Activated naive CD8-positive, alpha-beta T cell treated with anti-CD3 and anti-CD28 coated beads, Interleukin-2, amount 50 U/mL, for 16 hours (primary cell): ENCODE results near the gene FUT3.
"Not testable (repeated sequence)": the region's sequence is repeated elsewhere in the genome, so short reads cannot be mapped to it uniquely, and the experiment has no call there.

Experiments used
- DNase-seq: peaks from one replicate; pipeline ENCODE4 v3.0.0-alpha.2; 2020; ENCODE audit warnings: low read depth, low spot score

Gene FUT3

GRCh38 chr19:5851302-5851701 is at the start of gene FUT3:
FUT3 (minus strand) TSS chr19:5851449.
- no peak for DNase-seq

- DNase-seq, result no peak
These were observed 49.7 kb upstream of the FUT3 start for GRCh38 chr19:5900976-5901375.

DNA sequence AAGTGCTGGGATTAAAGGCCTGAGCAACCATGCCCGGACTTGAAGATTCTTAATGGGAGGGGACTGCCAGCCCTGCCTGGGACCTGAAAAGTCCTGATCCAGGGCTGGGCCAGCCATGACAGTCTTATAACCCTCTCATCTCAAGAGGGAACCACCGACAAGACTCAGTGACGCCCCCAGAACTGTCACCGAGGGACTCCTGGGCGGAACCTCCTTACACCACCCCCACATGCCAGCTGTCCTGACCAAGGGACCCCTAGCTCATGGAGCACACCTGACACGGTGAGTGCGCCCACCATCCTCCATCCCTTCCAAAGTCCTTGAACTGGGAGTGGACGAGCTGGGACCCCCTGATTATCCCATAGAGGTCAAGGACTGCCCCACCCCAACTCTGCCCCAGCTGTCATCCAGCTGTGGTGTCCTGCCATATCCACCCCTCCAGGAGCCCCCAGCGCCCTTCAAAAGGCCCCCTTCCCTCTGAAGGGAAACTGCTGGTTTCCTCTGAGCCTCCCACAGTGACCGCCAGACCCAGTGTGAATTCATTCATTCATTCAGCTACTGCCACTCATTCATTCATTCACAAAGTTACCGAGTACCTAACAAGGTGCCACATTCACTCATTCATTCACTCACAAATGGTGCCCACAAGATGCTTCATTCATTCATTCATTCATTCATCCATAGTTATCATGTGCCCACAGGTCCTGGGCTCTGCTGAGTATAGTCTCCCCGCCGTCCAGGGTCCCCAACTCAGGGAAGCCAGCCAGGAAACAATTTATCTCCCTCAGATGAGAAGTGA is 48.7 kb upstream of the FUT3 start:
- no peak for DNase-seq

DNA sequence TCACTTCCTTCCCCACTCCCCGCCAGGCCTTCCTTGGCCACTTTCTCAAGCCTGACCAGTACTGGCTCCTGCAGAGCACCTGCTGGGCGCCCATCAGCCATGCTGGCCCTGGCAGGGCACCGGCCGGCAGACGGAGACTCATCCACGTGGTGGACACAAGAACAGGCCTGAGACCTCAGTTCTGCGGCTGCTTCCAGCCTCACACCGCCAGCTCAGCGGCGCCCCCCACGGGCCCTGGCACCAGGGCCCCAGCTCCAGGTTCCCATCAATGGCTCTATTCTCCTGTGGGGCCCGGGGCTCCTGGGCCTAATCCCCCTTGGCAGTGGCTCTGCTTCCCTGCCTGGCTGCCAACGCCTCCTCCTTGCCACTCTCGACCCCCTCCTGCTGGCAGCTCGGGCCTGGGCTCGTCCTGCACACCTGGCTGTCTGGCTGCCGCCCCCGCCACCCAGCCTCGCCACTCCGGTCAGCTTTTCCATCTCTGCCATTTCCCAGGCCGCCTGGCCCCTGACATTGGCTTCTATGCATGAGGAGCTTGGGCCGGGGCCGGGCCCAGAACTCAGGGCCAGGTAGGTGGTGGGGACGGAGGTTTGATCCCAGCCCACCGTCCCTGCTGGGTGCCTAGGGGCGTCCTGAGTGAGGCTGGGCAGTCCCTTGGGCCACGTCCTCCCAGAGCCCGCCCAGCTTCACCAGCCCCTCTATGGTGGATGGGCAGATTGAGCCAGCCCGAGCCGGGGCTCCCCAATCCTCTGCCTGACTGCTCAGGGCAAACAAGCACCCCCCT is 46.1 kb upstream of the FUT3 start:
- no peak for DNase-seq

DNA sequence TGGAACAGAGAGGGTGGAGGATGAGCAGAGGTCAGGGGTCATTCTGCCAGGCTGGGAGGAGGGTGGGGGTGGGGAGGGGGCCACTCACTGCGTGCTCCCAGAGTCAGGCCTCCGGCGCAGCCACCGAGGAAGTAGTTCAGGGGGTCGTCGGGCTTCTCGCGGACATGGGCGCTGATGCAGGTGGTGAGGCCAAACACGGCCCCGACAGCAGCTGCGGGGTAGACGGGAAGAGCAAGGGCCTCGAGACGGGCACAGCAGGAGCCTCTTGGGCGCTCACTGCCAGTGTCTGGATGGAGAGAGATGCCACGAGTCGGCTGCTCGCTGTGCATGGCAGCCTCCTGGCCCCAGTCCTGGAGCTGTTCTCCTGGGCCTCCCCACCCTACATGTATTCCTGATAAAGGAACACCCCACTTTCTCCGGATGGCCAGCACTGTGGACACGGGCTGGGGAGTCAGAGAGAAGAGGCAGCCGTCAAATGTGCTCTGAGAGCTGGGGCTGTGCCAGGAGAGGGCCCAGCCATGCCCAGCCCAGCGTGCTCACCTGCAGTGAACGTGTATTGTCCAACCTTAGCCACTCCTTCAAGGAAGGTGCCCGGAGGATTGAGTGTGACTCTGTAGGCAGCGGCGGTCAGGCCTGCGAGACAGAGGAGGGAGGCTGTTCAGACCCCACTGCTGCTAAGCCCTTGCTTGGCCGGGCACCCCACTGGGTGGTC is 45.3 kb upstream of the FUT3 start:
- DNase-seq, result no peak

DNA sequence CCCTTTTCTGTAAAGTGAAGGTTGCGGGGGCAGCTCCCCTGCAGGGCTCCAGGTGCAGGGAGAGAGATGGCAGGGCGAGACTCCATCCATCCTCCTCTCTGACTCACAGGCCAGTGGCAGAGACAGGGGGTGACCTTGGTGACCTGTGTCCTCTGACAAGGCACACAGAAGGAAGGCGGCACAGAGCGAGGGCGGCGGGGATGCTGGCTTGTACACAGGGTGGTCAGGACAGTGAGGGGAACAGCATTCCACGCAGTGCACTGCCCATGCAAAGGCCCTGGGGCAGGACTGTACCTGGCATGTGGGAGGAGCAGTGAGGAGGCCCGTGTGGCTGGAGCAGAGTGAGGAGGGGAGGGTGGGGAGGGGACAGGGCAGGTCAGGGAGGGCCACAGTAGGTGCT is 44.6 kb upstream of the FUT3 start:
- DNase-seq, result no peak

DNA sequence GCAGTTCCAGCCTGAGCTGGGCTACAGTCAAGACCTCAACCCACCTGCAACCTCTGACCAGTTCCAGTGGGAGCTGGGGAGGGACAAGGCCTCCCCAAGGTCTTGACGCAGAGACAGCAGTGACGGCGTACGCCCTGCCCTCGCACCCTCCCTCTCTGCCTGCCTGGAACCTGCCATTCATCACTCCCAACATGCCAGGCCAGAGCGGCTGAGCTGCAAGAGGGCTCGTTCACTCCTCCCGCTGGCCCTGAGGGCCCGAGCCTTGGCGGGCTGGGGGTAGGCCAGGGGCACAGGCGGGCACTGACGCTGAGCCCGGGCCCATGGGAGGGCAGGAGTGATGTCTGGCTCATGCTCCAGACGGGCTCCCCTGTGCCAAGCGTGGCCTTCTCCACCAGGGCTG is 44.2 kb upstream of the FUT3 start:
- DNase-seq, result no peak

GRCh38 chr19:5894704-5895349 is 43.6 kb upstream of the FUT3 start:
- DNase-seq, result no peak

GRCh38 chr19:5893907-5894703 is 42.9 kb upstream of the FUT3 start:
- DNase-seq, result no peak

GRCh38 chr19:5893296-5893903 is 42.2 kb upstream of the FUT3 start:
- DNase-seq, result no peak

DNA sequence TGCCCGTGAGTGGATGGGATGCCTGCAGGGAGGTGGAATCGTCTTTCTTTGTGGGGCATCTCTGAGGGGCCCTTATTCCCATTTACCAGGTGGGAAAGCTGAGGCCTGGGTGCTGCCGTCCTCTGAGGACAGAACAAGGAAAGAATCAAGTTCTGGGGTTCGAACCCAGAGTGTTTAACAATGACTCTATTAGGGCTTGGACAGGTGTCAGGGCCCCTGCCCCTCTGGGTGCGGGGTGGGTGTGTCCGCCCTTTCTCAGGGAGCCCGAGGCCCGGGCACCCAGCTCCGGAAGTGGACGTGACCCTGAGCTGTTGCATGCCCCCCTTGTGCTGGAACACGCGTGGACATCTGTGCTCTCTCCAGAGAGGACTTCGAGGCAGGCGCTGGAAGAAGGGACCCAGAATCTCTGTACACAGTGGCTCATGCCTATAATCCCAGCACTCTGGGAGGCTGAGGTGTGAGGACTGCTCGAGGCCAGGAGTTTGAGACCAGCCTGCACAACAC is 41.6 kb upstream of the FUT3 start:
- no peak for DNase-seq

- DNase-seq, result no peak
These were observed 40.9 kb upstream of the FUT3 start for GRCh38 chr19:5891938-5892771.

- no peak for DNase-seq
These were observed 40.3 kb upstream of the FUT3 start for GRCh38 chr19:5891572-5891937.

GRCh38 chr19:5890099-5890498 is 38.9 kb upstream of the FUT3 start:
- no peak for DNase-seq

DNA sequence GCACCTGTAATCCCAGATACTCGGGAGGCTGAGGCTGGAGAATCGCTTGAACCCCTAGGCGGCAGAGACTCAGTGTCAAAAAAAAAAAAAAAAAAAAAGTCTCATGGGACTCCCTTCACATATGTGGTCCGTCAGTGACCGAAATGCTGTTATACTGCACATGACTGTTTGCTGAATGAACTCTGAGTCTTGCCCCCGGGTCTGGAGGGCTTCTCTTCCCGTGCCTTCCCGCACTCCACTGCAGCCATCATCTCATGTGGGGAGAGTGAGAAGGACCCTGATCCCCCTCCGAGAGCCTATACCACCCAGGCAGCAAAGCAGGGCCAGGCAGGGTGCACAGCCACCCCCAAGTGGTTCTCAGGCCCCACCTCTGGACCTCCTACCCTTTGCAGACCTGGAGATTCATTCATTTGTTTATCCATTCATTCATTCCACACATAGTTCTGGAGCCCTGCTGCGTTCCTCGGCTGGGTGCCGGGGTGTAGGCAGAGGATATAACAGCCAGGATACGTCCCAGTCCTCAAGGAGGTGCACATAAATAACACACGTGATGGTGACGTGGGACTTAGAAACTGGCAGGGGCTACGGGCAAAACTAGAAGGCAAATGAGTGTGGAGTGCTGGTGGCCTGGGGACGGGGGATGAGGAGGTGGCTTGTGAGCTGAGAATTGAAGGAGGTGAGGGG is 38.2 kb upstream of the FUT3 start:
- DNase-seq, result no peak

DNA sequence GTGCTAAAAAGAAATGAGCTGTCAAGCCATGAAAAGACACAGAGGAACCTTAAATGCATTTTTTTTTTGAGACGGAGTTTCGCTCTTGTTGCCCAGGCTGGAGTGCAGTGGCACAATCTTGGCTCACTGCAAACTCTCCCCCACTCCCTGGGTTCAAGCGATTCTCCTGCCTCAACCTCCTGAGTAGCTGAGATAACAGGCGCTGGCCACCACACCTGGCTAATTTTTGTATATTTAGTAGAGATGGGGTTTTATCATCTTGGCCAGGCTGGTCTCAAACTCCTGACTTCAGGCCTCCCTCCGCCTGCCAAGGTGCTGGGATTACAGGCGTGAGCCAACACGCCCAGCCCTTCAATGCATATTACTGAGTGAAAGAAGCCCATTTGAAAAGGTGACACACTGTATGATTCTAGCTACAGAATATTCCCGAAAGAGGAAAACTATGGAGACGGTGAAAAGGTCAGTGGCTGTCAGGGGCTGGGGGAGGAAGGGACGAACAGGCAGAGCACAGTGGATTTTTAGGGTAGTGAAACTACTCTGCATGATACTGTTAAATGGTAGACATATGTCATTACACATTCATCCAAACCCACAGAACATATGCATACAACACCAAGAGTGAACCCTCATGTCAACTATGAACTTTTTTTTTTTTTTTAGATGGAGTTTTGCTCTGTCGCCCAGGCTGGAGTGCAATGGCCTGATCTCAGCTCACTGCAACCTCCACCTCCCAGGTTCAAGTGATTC is 33.0 kb upstream of the FUT3 start:
- DNase-seq, result not testable (repeated sequence)

GRCh38 chr19:5883157-5883873 is 32.1 kb upstream of the FUT3 start:
- DNase-seq, result not testable (repeated sequence)
